ENCODE data around the gene TSPYL6.
A peak's percentile ranks its signal among the peaks of the same experiment; 100 is the strongest.

The TSPYL6 gene

DNA sequence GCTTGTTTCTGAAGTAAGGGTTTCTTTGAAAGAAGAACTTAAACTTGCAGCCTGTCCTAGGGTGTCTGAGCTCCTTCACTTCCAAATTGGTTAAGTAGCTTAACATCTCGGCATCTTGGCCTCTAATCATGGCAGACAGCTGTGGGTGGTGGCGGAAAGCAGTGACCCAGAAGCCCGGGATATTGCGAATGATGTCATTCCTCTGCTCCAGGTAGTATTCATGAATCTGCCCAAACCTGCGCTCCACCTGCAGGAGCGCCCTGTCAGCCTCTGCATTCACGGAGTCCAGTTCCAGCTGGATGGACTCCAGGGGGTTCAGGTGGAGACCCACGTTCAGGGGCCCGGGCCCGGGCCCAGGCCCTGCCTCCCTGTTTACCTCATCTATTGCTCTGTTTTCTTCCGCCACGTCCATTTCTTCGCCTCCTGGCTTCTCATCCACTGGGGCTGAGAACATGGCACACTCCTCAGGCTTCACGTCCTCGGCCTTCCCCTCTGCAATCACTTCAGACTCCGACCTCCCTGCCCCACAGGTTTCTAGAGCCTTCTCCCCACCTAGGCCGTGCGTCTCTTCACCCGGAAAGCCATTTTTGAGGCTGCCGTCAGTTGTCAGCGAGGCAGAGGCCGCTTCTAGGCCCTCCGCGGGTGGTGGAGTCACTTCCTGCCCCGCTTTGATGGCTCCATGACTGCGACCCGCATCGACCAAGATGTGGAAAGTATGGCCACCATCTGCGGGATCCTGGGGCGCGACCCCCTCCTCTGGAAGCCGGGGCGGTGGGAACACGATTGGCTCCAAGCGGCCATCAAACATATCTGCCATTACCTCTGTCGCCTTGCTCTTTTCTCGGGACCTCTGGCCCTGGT is 569 bp downstream of the TSPYL6 start:
- no peak for DNase-seq (ENCODE audit: low spot score)

DNA sequence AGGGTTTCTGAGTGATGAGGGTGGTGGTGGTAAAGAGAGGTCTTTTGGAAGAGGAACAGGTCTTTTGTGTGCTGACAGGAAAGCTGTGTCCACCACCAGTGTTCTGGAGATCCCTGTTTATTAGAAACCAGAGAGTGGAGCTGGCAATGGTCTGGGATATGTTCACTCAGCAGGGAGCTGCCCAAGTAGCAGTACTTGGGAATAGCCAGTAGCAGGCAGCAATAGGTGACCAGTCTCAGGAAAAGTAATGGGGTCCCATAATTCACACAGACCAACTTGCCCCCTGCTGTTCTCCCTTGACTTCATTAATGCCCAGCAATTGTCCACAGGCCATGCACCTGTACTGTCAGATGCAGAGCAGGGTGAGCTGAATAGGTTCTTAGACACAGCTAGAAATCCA is 1.8 kb downstream of the TSPYL6 start:
- DNase-seq (ENCODE audit: low spot score): no peak

- no peak for DNase-seq (ENCODE audit: low spot score)
These were observed 6.4 kb downstream of the TSPYL6 start for GRCh38 chr2:54249629-54250028.

DNA sequence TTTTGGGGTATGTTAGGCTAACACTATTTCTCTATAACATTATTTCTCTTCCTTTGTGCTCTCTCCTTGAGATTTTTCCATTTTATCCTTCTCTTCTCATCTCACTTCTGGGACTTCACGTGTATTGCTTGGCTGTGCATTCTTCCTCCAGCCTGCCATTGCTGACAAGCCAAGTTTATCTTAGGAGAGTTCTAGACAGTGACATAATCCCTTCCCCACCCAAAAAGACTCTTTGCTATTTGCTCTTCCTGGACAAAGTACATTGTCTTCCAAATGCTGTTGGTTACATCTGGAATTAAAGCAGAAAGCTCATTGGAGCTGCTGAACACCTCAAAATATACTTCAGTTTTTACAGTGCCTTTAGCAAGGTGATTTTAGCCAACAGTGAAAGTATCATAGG is 8.9 kb downstream of the TSPYL6 start:
- no peak for DNase-seq (ENCODE audit: low spot score)

- DNase-seq (ENCODE audit: low spot score): no peak
These were observed 15.2 kb downstream of the TSPYL6 start for GRCh38 chr2:54240515-54241469.

DNA sequence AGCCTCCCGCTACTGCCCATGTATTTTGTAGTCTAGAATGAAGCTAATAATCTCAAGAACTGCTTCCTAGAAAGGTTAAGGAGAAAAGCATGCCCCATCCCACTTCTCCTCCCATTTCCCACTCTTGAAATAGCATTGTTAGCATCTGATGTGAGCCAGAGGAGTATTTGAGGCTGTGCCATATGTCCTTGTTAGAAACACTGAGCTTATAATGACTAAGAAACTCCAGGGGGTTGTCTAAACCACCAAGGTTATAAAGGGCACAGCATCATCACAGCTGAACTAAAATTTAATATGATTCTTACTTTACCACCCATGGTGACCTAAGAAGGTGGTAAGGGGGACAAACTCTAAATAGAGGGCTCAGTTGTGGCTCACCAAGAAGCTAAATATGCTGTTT is 16.6 kb downstream of the TSPYL6 start:
- DNase-seq (ENCODE audit: low spot score): peak; percentile 24

- no peak for DNase-seq (ENCODE audit: low spot score)
These were observed 18.6 kb downstream of the TSPYL6 start for GRCh38 chr2:54237428-54237827.

- DNase-seq (ENCODE audit: low spot score): no peak
These were observed 22.0 kb downstream of the TSPYL6 start for GRCh38 chr2:54233832-54234649.

DNA sequence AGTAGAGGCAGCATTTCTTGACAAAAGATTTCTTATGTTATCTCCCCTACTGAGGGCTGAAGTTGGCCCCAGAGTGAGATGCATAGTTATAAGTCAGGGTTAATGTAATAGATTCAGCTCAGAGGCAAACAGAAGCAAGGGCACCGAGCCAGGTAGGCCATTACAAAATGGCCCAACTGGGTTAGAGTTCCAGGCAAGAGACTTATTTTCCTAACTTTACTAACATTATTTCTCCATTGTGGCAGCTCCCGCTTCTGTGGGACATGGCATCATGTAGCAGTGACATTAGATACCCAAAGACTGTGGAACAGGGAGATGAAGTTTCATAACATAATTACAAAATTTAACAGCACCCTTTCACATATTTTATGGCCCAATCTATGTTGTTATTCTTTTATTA is 27.1 kb downstream of the TSPYL6 start:
- no peak for DNase-seq (ENCODE audit: low spot score)

DNA sequence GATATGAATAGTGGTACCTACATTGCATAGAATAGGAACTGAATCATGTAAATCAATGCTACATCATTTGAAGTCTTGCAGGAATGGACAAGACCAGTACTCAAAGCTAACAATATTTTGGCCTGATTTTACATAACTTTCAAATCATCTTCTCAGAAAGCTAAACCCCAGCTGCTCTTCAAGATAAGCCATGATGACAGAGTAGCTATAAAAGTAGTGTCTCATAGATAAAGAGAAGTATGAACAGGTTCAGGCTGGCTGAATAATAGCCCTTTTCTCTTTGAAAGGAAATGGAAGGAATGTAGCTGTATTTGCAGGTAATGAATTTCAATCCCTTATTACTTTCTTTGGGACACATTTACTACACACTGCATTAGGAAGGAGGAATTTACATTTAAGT is 28.2 kb downstream of the TSPYL6 start:
- DNase-seq (ENCODE audit: low spot score): no peak

DNA sequence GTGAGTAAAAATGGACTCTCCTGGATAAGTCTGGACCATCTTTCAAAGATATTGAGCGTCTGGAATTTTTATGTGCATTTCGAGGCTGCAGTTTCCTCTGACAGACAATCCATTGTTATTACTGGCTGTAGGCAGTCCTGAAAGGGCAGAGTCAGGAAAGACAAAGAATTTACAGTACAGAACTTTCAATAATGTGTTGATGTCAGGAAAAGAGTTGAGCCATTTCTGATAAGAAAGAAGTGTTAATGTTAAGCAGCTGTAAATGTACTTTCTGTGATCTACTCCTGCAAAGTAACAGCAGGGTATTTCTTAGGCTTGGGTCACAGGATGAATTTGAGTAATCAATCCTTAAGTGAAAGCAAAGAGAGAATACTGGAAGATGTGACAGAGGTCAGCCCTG is 29.8 kb downstream of the TSPYL6 start:
- no peak for DNase-seq (ENCODE audit: low spot score)

GRCh38 chr2:54224997-54225396 is 31.0 kb downstream of the TSPYL6 start:
- DNase-seq (ENCODE audit: low spot score): no peak

GRCh38 chr2:54213082-54213481 is 42.9 kb downstream of the TSPYL6 start:
- DNase-seq (ENCODE audit: low spot score): no peak

DNA sequence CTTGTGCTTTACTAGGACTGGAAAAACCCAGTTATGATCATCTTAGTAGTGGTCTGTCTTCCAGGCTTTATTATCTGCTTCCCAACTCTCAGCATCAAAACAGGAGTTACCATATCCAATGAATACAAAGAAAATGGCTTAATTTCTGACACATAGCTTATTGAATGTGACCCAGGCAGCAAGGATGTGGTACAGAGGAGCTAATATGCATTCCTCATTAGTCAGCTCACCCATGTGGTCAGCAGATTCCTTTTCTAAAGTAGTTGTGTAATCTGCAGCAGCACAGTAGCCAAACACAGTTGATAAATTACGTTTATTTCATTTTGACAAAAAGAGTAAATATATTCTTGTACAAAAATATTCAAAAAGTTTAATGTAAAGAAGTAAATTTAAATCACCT is 43.6 kb downstream of the TSPYL6 start:
- DNase-seq (ENCODE audit: low spot score): peak; percentile 60

GRCh38 chr2:54209379-54209778 is 46.6 kb downstream of the TSPYL6 start:
- DNase-seq (ENCODE audit: low spot score): no peak

- DNase-seq (ENCODE audit: low spot score): peak; percentile 26
These were observed 47.4 kb downstream of the TSPYL6 start for GRCh38 chr2:54208364-54209240.

DNA sequence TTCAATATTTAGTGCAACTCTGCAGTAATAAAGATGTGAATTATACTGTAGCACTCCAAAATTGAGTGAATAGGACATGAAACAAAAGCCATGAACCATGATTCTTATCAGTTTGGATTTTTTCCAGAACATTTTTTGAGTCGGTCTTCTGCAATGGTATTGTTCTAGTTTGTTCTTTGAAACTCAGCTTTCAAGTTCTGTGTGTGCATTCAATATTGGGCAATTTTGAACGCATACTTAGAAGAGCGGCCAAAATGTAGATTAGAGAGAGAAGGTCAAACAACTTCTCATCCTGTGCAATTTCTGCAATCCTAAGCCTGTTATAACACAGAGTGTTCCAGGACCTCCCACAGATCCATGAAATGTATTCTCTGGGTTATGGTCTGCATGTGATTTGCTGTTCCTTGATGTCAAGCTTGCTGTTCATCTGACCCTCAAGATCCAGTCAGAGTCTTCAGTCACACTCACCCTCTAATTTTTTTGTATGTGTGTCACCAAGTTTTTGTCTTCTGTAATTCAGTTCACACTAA is 48.3 kb downstream of the TSPYL6 start:
- DNase-seq (ENCODE audit: low spot score): no peak

GRCh38 chr2:54206596-54206995 is 49.4 kb downstream of the TSPYL6 start:
- peak; percentile 24 for DNase-seq (ENCODE audit: low spot score)

DNA sequence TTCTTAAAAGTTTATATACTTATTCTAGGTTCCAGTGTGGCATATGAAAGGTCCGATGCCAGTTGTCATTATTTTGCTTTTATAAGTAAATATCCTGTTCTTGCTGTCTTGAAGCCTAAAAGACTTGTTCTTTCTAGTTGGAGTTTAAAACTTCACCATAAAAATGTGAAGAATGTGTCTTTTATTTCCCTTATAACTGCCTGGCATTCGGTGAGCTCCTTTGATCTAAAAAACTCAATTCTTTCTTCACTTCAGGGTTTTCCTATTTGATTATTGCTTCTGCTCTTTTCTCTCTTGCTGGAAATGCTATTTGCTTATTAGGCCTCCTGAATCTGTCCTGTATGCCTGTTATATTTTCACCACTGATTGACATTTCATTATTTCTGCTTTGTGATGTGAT is 51.6 kb downstream of the TSPYL6 start:
- no peak for DNase-seq (ENCODE audit: low spot score)
